Neuron (in vitro differentiated cells): ENCODE measurements around the gene ZBTB5.
"Not testable (repeated sequence)": the region's sequence is repeated elsewhere in the genome, so short reads cannot be mapped to it uniquely, and the experiment has no call there.

ENCODE experiments used
- H2AFZ ChIP-seq: one replicate; pipeline ENCODE4 v1.6.1; 2013; ENCODE audit warnings: low read depth, mild to moderate bottlenecking, inconsistent platforms, low read length, moderate library complexity
- H3K27me3 ChIP-seq: one replicate; pipeline ENCODE4 v1.6.1; 2013; ENCODE audit warnings: low read length; ENCODE audit not compliant: insufficient read depth
- H3K36me3 ChIP-seq: one replicate; pipeline ENCODE4 v1.6.1; 2013; ENCODE audit warnings: low read length; ENCODE audit not compliant: insufficient read depth
- H3K4me1 ChIP-seq: one replicate; pipeline ENCODE4 v1.6.1; 2013; ENCODE audit warnings: low read length; ENCODE audit not compliant: insufficient read depth
- H3K4me3 ChIP-seq: 2 replicates; pipeline ENCODE4 v1.5.1; 2013; ENCODE audit warnings: mild to moderate bottlenecking, low read length, moderate library complexity
- H3K9me3 ChIP-seq: one replicate; pipeline ENCODE4 v1.6.1; 2013; ENCODE audit warnings: low read length

ZBTB5 gene

GRCh38 chr9:37410354-37410861 lies 54.8 kb downstream of the ZBTB5 start:
- no peak overlapping the region for H2AFZ ChIP-seq
- no peak overlapping the region for H3K4me3 ChIP-seq
- H3K36me3 ChIP-seq: no peaks in the 10 kb centered on the region
- H3K27me3 ChIP-seq: no peaks in the 10 kb centered on the region
- H3K9me3 ChIP-seq: no peaks in the 10 kb centered on the region
- peaks cover 7% of the 10 kb centered on the region for H3K4me1 ChIP-seq

GRCh38 chr9:37408933-37409710 lies 56.1 kb downstream of the ZBTB5 start:
- no peak overlapping the region for H2AFZ ChIP-seq
- no peaks in the 10 kb centered on the region for H3K4me1 ChIP-seq
- no peak overlapping the region for H3K4me3 ChIP-seq
- H3K27me3 ChIP-seq: no peaks in the 10 kb centered on the region
- no peaks in the 10 kb centered on the region for H3K36me3 ChIP-seq
- no peaks in the 10 kb centered on the region for H3K9me3 ChIP-seq

- Histone ChIP-seq H2AFZ (no peak overlapping the region), H3K4me1 (no peaks in the 10 kb centered on the region), H3K4me3 (no peak overlapping the region), H3K27me3 (no peaks in the 10 kb centered on the region), H3K9me3 (no peaks in the 10 kb centered on the region), H3K36me3 (no peaks in the 10 kb centered on the region)
Measured at GRCh38 chr9:37407468-37407867, 57.8 kb downstream of the ZBTB5 start.

GRCh38 chr9:37406603-37407401 lies 58.4 kb downstream of the ZBTB5 start:
- no peaks in the 10 kb centered on the region for H3K9me3 ChIP-seq
- H3K36me3 ChIP-seq: no peaks in the 10 kb centered on the region
- no peak overlapping the region for H2AFZ ChIP-seq
- H3K27me3 ChIP-seq: no peaks in the 10 kb centered on the region
- no peak overlapping the region for H3K4me3 ChIP-seq
- no peaks in the 10 kb centered on the region for H3K4me1 ChIP-seq

GRCh38 chr9:37405764-37406380 lies 59.4 kb downstream of the ZBTB5 start:
- H2AFZ ChIP-seq: no peak overlapping the region
- H3K9me3 ChIP-seq: no peaks in the 10 kb centered on the region
- no peaks in the 10 kb centered on the region for H3K27me3 ChIP-seq
- no peaks in the 10 kb centered on the region for H3K4me1 ChIP-seq
- no peaks in the 10 kb centered on the region for H3K36me3 ChIP-seq
- H3K4me3 ChIP-seq: no peak overlapping the region

- H3K4me1 ChIP-seq: no peaks in the 10 kb centered on the region
- no peak overlapping the region for H2AFZ ChIP-seq
- H3K4me3 ChIP-seq: no peak overlapping the region
- H3K36me3 ChIP-seq: no peaks in the 10 kb centered on the region
- no peaks in the 10 kb centered on the region for H3K27me3 ChIP-seq
- H3K9me3 ChIP-seq: no peaks in the 10 kb centered on the region
Measured at GRCh38 chr9:37405350-37405749, 59.9 kb downstream of the ZBTB5 start.

- Histone ChIP-seq H3K4me3 (no peak overlapping the region), H3K9me3 (no peaks in the 10 kb centered on the region), H3K27me3 (no peaks in the 10 kb centered on the region), H3K36me3 (no peaks in the 10 kb centered on the region), H3K4me1 (no peaks in the 10 kb centered on the region), H2AFZ (no peak overlapping the region)
Measured at GRCh38 chr9:37404590-37404989, 60.7 kb downstream of the ZBTB5 start.

GRCh38 chr9:37399336-37399735 lies 65.9 kb downstream of the ZBTB5 start:
- no peaks in the 10 kb centered on the region for H3K9me3 ChIP-seq
- no peaks in the 10 kb centered on the region for H3K36me3 ChIP-seq
- no peaks in the 10 kb centered on the region for H3K4me1 ChIP-seq
- H3K27me3 ChIP-seq: no peaks in the 10 kb centered on the region
- H2AFZ ChIP-seq: no peak overlapping the region
- H3K4me3 ChIP-seq: no peak overlapping the region

GRCh38 chr9:37398464-37399025 lies 66.7 kb downstream of the ZBTB5 start:
- no peaks in the 10 kb centered on the region for H3K9me3 ChIP-seq
- no peaks in the 10 kb centered on the region for H3K4me1 ChIP-seq
- no peak overlapping the region for H2AFZ ChIP-seq
- H3K4me3 ChIP-seq: no peak overlapping the region
- H3K27me3 ChIP-seq: no peaks in the 10 kb centered on the region
- no peaks in the 10 kb centered on the region for H3K36me3 ChIP-seq

- not testable (repeated sequence) for H3K9me3 ChIP-seq, H3K4me3 ChIP-seq, H3K27me3 ChIP-seq, H2AFZ ChIP-seq, H3K4me1 ChIP-seq, H3K36me3 ChIP-seq
Measured at GRCh38 chr9:37397948-37398347, 67.3 kb downstream of the ZBTB5 start.

GRCh38 chr9:37395663-37396062 lies 69.6 kb downstream of the ZBTB5 start:
- no peaks in the 10 kb centered on the region for H3K4me1 ChIP-seq
- H3K9me3 ChIP-seq: no peaks in the 10 kb centered on the region
- no peaks in the 10 kb centered on the region for H3K27me3 ChIP-seq
- H3K4me3 ChIP-seq: no peak overlapping the region
- no peak overlapping the region for H2AFZ ChIP-seq
- H3K36me3 ChIP-seq: no peaks in the 10 kb centered on the region

- H3K9me3 ChIP-seq: no peaks in the 10 kb centered on the region
- H3K27me3 ChIP-seq: no peaks in the 10 kb centered on the region
- H3K4me1 ChIP-seq: no peaks in the 10 kb centered on the region
- no peak overlapping the region for H3K4me3 ChIP-seq
- no peak overlapping the region for H2AFZ ChIP-seq
- no peaks in the 10 kb centered on the region for H3K36me3 ChIP-seq
Measured at GRCh38 chr9:37395229-37395628, 70.0 kb downstream of the ZBTB5 start.

GRCh38 chr9:37392272-37392671 lies 73.0 kb downstream of the ZBTB5 start:
- Histone ChIP-seq H3K4me3 (no peak overlapping the region), H3K9me3 (no peaks in the 10 kb centered on the region), H2AFZ (no peak overlapping the region), H3K27me3 (no peaks in the 10 kb centered on the region), H3K36me3 (no peaks in the 10 kb centered on the region), H3K4me1 (no peaks in the 10 kb centered on the region)
